Measurements from ENCODE around the gene GALNTL6.
A peak's percentile ranks its signal among the peaks of the same experiment; 100 is the strongest.

The GALNTL6 gene

GRCh38 chr4:172982151-172982590 is 1169.0 kb downstream of the GALNTL6 start:
- Mint-ChIP-seq H3K9me3 (peaks cover 2% of the 10 kb centered on the region), H3K4me3 (no peak overlapping the region), H3K27ac (no peak overlapping the region), H3K36me3 (no peaks in the 10 kb centered on the region), H3K27me3 (peaks cover 23% of the 10 kb centered on the region), H3K4me1 (no peaks in the 10 kb centered on the region)
- ATAC-seq: no peak

GRCh38 chr4:172983014-172983413 is 1169.8 kb downstream of the GALNTL6 start:
- peaks cover 8% of the 10 kb centered on the region for H3K9me3 Mint-ChIP-seq
- H3K27me3 Mint-ChIP-seq: peaks cover 18% of the 10 kb centered on the region
- H3K36me3 Mint-ChIP-seq: peaks cover 2% of the 10 kb centered on the region
- H3K4me3 Mint-ChIP-seq: no peak overlapping the region
- ATAC-seq: no peak
- H3K27ac Mint-ChIP-seq: no peak overlapping the region
- H3K4me1 Mint-ChIP-seq: no peaks in the 10 kb centered on the region

GRCh38 chr4:172983631-172984030 is 1170.4 kb downstream of the GALNTL6 start:
- Mint-ChIP-seq H3K4me1 (no peaks in the 10 kb centered on the region), H3K27me3 (peaks cover 12% of the 10 kb centered on the region), H3K9me3 (peaks cover 11% of the 10 kb centered on the region), H3K27ac (no peak overlapping the region), H3K36me3 (peaks cover 4% of the 10 kb centered on the region), H3K4me3 (no peak overlapping the region)
- ATAC-seq: no peak

GRCh38 chr4:172985552-172985951 is 1172.3 kb downstream of the GALNTL6 start:
- no peak for ATAC-seq

GRCh38 chr4:172986114-172986513 is 1172.9 kb downstream of the GALNTL6 start:
- H3K4me1 Mint-ChIP-seq: no peaks in the 10 kb centered on the region
- no peak overlapping the region for H3K4me3 Mint-ChIP-seq
- no peak overlapping the region for H3K27ac Mint-ChIP-seq
- no peak for ATAC-seq
- H3K9me3 Mint-ChIP-seq: peaks cover 11% of the 10 kb centered on the region
- peaks cover 8% of the 10 kb centered on the region for H3K27me3 Mint-ChIP-seq
- H3K36me3 Mint-ChIP-seq: peaks cover 4% of the 10 kb centered on the region

More at GRCh38 chr4:172985552-172985951, 1172.3 kb downstream of the GALNTL6 start:
- Mint-ChIP-seq H3K27me3 (peaks cover 8% of the 10 kb centered on the region), H3K9me3 (peaks cover 11% of the 10 kb centered on the region), H3K4me1 (no peaks in the 10 kb centered on the region), H3K27ac (no peak overlapping the region), H3K36me3 (peaks cover 4% of the 10 kb centered on the region), H3K4me3 (no peak overlapping the region)

- no peaks in the 10 kb centered on the region for H3K27me3 Mint-ChIP-seq
- H3K9me3 Mint-ChIP-seq: peaks cover 11% of the 10 kb centered on the region
- ATAC-seq: no peak
- H3K4me3 Mint-ChIP-seq: no peak overlapping the region
- no peaks in the 10 kb centered on the region for H3K4me1 Mint-ChIP-seq
- no peak overlapping the region for H3K27ac Mint-ChIP-seq
- H3K36me3 Mint-ChIP-seq: peaks cover 4% of the 10 kb centered on the region
These were observed 1177.0 kb downstream of the GALNTL6 start for GRCh38 chr4:172989984-172990820.

- no peaks in the 10 kb centered on the region for H3K27me3 Mint-ChIP-seq
- no peak overlapping the region for H3K4me3 Mint-ChIP-seq
These were observed 1179.6 kb downstream of the GALNTL6 start for GRCh38 chr4:172992648-172993378.

GRCh38 chr4:172995161-172995560 is 1182.0 kb downstream of the GALNTL6 start:
- Mint-ChIP-seq H3K27ac (no peak overlapping the region), H3K36me3 (no peaks in the 10 kb centered on the region), H3K4me1 (peaks cover 5% of the 10 kb centered on the region), H3K27me3 (peaks cover 16% of the 10 kb centered on the region), H3K4me3 (no peak overlapping the region), H3K9me3 (no peaks in the 10 kb centered on the region)
- no peak for ATAC-seq

More at GRCh38 chr4:172992648-172993378, 1179.6 kb downstream of the GALNTL6 start:
- H3K4me1 Mint-ChIP-seq: peaks cover 5% of the 10 kb centered on the region
- H3K9me3 Mint-ChIP-seq: peaks cover 5% of the 10 kb centered on the region
- H3K36me3 Mint-ChIP-seq: peaks cover 3% of the 10 kb centered on the region
- ATAC-seq: no peak
- H3K27ac Mint-ChIP-seq: no peak overlapping the region

- peaks cover 17% of the 10 kb centered on the region for H3K27me3 Mint-ChIP-seq
- no peaks in the 10 kb centered on the region for H3K9me3 Mint-ChIP-seq
- H3K36me3 Mint-ChIP-seq: no peaks in the 10 kb centered on the region
- H3K4me3 Mint-ChIP-seq: no peak overlapping the region
- ATAC-seq: no peak
- no peak overlapping the region for H3K27ac Mint-ChIP-seq
- H3K4me1 Mint-ChIP-seq: peaks cover 5% of the 10 kb centered on the region
These were observed 1182.5 kb downstream of the GALNTL6 start for GRCh38 chr4:172995704-172996103.

- Mint-ChIP-seq H3K4me1 (peaks cover 5% of the 10 kb centered on the region), H3K4me3 (no peak overlapping the region), H3K27me3 (peaks cover 17% of the 10 kb centered on the region), H3K9me3 (no peaks in the 10 kb centered on the region), H3K36me3 (no peaks in the 10 kb centered on the region), H3K27ac (no peak overlapping the region)
- ATAC-seq: peak; percentile 42
These were observed 1183.5 kb downstream of the GALNTL6 start for GRCh38 chr4:172996571-172997216.

GRCh38 chr4:172997217-172997609 is 1184.0 kb downstream of the GALNTL6 start:
- Mint-ChIP-seq H3K27me3 (peaks cover 17% of the 10 kb centered on the region), H3K9me3 (no peaks in the 10 kb centered on the region), H3K4me3 (no peak overlapping the region), H3K4me1 (peaks cover 5% of the 10 kb centered on the region), H3K36me3 (no peaks in the 10 kb centered on the region), H3K27ac (no peak overlapping the region)
- ATAC-seq: no peak

GRCh38 chr4:172997856-172998255 is 1184.7 kb downstream of the GALNTL6 start:
- no peak overlapping the region for H3K27ac Mint-ChIP-seq
- H3K27me3 Mint-ChIP-seq: peaks cover 17% of the 10 kb centered on the region
- no peak for ATAC-seq
- H3K4me3 Mint-ChIP-seq: no peak overlapping the region
- no peaks in the 10 kb centered on the region for H3K36me3 Mint-ChIP-seq
- no peaks in the 10 kb centered on the region for H3K9me3 Mint-ChIP-seq
- peaks cover 5% of the 10 kb centered on the region for H3K4me1 Mint-ChIP-seq

- H3K9me3 Mint-ChIP-seq: no peaks in the 10 kb centered on the region
- H3K27me3 Mint-ChIP-seq: peaks cover 17% of the 10 kb centered on the region
- H3K4me1 Mint-ChIP-seq: peaks cover 5% of the 10 kb centered on the region
- H3K36me3 Mint-ChIP-seq: no peaks in the 10 kb centered on the region
- no peak overlapping the region for H3K27ac Mint-ChIP-seq
- ATAC-seq: no peak
- H3K4me3 Mint-ChIP-seq: no peak overlapping the region
These were observed 1185.6 kb downstream of the GALNTL6 start for GRCh38 chr4:172998527-172999469.

GRCh38 chr4:173001571-173001970 is 1188.4 kb downstream of the GALNTL6 start:
- peaks cover 5% of the 10 kb centered on the region for H3K4me1 Mint-ChIP-seq
- no peaks in the 10 kb centered on the region for H3K9me3 Mint-ChIP-seq
- no peak overlapping the region for H3K4me3 Mint-ChIP-seq
- H3K27ac Mint-ChIP-seq: no peak overlapping the region
- no peaks in the 10 kb centered on the region for H3K36me3 Mint-ChIP-seq
- no peak for ATAC-seq
- H3K27me3 Mint-ChIP-seq: peaks cover 17% of the 10 kb centered on the region

All from stimulated activated memory B cell treated with anti-CD40 and anti-IgM and Interleukin-4, amounts not matched to agents 10 μg/mL and 1 μg/mL and 100 μg/mL, for 72 hours (primary cell).